ENCODE data around the gene CPEB4. TPM values are rescaled to one million over a fixed set of nuclear protein-coding genes. Genes with fewer than 3 reads are reported as not detected.

Gene CPEB4
- total and polyA plus RNA-seq, 4 donors = 14.3 to 113 (median 32.1) TPM

DNA sequence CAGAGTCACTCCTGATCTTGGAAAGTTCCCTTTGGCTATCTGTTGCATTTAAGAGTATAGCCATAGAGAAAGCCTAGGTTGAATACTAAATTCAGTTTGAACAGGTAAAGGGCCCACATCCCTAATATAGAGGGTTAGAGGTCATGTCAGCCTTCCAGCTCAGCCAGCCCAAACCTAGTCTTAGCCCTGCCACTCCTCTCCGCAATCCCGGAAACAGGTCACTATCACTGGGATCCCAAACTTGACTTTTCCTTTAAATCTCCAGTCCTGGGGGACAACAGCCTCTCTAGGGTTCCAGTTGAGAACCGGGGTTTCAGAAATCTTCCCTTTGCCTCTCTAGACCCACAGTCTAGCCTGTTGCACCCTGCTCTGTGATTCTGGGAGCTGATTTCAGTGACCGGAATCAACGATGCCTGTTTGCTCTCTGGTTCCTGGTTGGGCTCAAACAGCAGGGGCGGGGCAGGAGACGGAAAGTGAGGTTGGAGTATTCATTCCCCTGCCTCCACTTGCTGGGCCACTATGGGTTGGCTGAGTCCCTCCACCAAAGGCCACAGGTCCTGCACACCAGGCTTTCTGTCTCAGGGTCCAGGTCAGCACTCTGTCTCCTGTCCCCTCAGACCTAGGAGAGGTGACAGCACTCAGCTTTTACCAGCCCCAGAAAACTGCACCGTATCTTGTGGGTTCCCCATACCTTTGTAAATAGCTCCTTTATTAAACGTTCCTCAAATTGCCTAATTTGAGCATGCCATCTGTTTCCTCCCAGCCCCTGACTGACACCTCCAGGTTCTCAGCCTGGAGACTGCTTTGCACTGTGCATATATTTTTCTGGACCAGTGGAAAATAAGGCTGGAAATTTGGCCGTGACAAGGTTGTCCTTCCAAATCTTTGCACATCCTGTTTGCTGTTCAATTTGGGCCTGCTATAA, 23.8 kb upstream of the CPEB4 start:
- TF ChIP-seq EGR1 (IDR thresholded peaks at IDR 0.05; ENCODE audit: low read depth in 2 of 2) (no peak), RAD21 (IDR thresholded peaks at IDR 0.05) (no peak)
- TF ChIP-seq, protein P1, sequence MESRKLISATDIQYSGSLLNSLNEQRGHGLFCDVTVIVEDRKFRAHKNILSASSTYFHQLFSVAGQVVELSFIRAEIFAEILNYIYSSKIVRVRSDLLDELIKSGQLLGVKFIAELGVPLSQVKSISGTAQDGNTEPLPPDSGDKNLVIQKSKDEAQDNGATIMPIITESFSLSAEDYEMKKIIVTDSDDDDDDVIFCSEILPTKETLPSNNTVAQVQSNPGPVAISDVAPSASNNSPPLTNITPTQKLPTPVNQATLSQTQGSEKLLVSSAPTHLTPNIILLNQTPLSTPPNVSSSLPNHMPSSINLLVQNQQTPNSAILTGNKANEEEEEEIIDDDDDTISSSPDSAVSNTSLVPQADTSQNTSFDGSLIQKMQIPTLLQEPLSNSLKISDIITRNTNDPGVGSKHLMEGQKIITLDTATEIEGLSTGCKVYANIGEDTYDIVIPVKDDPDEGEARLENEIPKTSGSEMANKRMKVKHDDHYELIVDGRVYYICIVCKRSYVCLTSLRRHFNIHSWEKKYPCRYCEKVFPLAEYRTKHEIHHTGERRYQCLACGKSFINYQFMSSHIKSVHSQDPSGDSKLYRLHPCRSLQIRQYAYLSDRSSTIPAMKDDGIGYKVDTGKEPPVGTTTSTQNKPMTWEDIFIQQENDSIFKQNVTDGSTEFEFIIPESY (IDR thresholded peaks at IDR 0.05) = no peak
- TF ChIP-seq, protein P2, sequence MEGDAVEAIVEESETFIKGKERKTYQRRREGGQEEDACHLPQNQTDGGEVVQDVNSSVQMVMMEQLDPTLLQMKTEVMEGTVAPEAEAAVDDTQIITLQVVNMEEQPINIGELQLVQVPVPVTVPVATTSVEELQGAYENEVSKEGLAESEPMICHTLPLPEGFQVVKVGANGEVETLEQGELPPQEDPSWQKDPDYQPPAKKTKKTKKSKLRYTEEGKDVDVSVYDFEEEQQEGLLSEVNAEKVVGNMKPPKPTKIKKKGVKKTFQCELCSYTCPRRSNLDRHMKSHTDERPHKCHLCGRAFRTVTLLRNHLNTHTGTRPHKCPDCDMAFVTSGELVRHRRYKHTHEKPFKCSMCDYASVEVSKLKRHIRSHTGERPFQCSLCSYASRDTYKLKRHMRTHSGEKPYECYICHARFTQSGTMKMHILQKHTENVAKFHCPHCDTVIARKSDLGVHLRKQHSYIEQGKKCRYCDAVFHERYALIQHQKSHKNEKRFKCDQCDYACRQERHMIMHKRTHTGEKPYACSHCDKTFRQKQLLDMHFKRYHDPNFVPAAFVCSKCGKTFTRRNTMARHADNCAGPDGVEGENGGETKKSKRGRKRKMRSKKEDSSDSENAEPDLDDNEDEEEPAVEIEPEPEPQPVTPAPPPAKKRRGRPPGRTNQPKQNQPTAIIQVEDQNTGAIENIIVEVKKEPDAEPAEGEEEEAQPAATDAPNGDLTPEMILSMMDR (IDR thresholded peaks at IDR 0.05; ENCODE audit: low read depth, low read length, missing input control) = no peak
- Histone ChIP-seq H3K27ac (ENCODE audit: low read depth in 1 of 2, low read length in 2 of 2) (no peak overlapping the region), H3K36me3 (ENCODE audit: control insufficient read depth in 4 of 4, insufficient read depth in 3 of 4, low read depth in 1 of 4, low read length in 3 of 4) (no peaks in the 10 kb centered on the region), H3K4me3 (ENCODE audit: low read depth in 1 of 3, low read length in 3 of 3) (no peak overlapping the region), H3K4me1 (ENCODE audit: control insufficient read depth in 4 of 4, insufficient read depth in 4 of 4, low read length in 3 of 4) (peaks cover 0 to 10% (median 5%) of the 10 kb centered on the region in 4 donors), H3K9ac (ENCODE audit: low read depth in 1 of 2, low read length in 2 of 2) (no peak overlapping the region), H3K9me3 (ENCODE audit: control insufficient read depth in 4 of 4, low read length in 3 of 4) (no peaks in the 10 kb centered on the region), H3K27me3 (ENCODE audit: control insufficient read depth in 4 of 4, insufficient read depth in 4 of 4, low read length in 3 of 4) (no peaks in the 10 kb centered on the region)
- 78% methylated on average over 10 of the region's 10 CpGs for WGBS
- no peak for DNase-seq (ENCODE audit: low spot score)

DNA sequence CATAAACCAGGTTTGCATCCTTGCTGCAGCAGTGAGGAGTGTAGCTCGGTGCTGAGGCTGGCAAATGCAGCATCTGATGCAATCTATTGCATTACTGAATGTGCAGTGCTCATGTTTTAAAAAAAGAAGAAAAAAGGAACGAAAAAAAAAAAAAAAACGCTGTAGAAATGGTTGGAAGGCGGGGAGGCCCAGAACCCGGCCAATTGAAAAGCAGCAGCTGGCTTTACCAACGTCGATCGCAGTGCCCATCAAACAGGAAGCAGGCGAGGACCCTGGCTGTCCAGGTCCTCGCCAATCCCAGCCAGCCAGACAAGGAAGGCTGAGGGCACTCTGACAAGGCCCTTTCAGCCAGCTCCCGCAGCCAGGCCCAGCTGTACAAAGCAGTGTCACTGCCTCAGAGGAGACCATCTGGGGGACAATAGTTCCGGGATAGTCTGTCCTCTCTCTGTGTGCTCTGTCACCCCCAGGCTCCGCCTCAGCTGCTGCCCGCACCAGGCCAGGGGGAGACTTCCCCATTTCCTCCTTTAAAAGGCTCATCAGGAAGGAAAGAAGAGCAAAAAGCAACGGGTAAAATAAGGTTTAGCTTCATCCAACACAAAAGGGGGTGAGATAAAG, 21.8 kb upstream of the CPEB4 start:
- Histone ChIP-seq H3K9ac (ENCODE audit: low read depth in 1 of 2, low read length in 2 of 2) (no peak overlapping the region), H3K36me3 (ENCODE audit: control insufficient read depth in 4 of 4, insufficient read depth in 3 of 4, low read depth in 1 of 4, low read length in 3 of 4) (no peaks in the 10 kb centered on the region), H3K4me3 (ENCODE audit: low read depth in 1 of 3, low read length in 3 of 3) (no peak overlapping the region), H3K9me3 (ENCODE audit: control insufficient read depth in 4 of 4, low read length in 3 of 4) (no peaks in the 10 kb centered on the region), H3K27me3 (ENCODE audit: control insufficient read depth in 4 of 4, insufficient read depth in 4 of 4, low read length in 3 of 4) (no peaks in the 10 kb centered on the region), H3K27ac (ENCODE audit: low read depth in 1 of 2, low read length in 2 of 2) (no peak overlapping the region), H3K4me1 (ENCODE audit: control insufficient read depth in 4 of 4, insufficient read depth in 4 of 4, low read length in 3 of 4) (no peaks in the 10 kb centered on the region)
- DNase-seq (ENCODE audit: low spot score) = no peak
- WGBS = 80% methylated on average over 15 of the region's 15 CpGs
- TF ChIP-seq FOXA1 (IDR thresholded peaks at IDR 0.05) (no peak), HNF4G (IDR thresholded peaks at IDR 0.05) (no peak), RXRA (IDR thresholded peaks at IDR 0.05) (no peak), JUND (IDR thresholded peaks at IDR 0.05) (no peak), RAD21 (IDR thresholded peaks at IDR 0.05) (no peak), GABPA (IDR thresholded peaks at IDR 0.05 in 1 of 2, conservative IDR thresholded peaks at IDR 0.05 in 1 of 2) (no peak), TAF1 (conservative IDR thresholded peaks at IDR 0.05) (no peak), EGR1 (IDR thresholded peaks at IDR 0.05; ENCODE audit: low read depth in 2 of 2) (no peak), NR2F2 (IDR thresholded peaks at IDR 0.05) (no peak)
- TF ChIP-seq, protein P3, sequence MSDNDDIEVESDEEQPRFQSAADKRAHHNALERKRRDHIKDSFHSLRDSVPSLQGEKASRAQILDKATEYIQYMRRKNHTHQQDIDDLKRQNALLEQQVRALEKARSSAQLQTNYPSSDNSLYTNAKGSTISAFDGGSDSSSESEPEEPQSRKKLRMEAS (IDR thresholded peaks at IDR 0.05) = no peak
- TF ChIP-seq, protein P2 (IDR thresholded peaks at IDR 0.05; ENCODE audit: low read depth, low read length, missing input control) = no peak
